Mononuclear cell (primary cell): ENCODE data around the gene GDAP2. TPM values are rescaled to one million over a fixed set of nuclear protein-coding genes. Genes with fewer than 3 reads are reported as not detected.
"Not testable (repeated sequence)": the region's sequence is repeated elsewhere in the genome, so short reads cannot be mapped to it uniquely, and the experiment has no call there.

ENCODE experiments used
- H3K27me3 ChIP-seq: 2 replicates; pipeline ENCODE4 v1.6.0; 2011; ENCODE audit warnings: low read length, control low read depth; ENCODE audit not compliant: insufficient read depth
- H3K4me1 ChIP-seq: 2 replicates; pipeline ENCODE4 v1.5.1; 2011; ENCODE audit warnings: mild to moderate bottlenecking, low read length, control low read depth; ENCODE audit not compliant: insufficient read depth
- H3K4me3 ChIP-seq: 2 replicates; pipeline ENCODE4 v1.5.1; 2011; ENCODE audit warnings: mild to moderate bottlenecking, low read length, moderate library complexity
- H3K9me3 ChIP-seq: 2 replicates; pipeline ENCODE4 v1.5.1; 2011; ENCODE audit warnings: low read depth, mild to moderate bottlenecking, control low read depth, low read length
- total RNA-seq: library from RNA; depleted of rRNA; stranded (reverse); fragments of >200 nt; gene quantifications from one replicate; pipeline ENCODE4 v1.2.3, GENCODE V29; 2012

Gene GDAP2
- total RNA-seq, 1 donor: 27.8 TPM

DNA sequence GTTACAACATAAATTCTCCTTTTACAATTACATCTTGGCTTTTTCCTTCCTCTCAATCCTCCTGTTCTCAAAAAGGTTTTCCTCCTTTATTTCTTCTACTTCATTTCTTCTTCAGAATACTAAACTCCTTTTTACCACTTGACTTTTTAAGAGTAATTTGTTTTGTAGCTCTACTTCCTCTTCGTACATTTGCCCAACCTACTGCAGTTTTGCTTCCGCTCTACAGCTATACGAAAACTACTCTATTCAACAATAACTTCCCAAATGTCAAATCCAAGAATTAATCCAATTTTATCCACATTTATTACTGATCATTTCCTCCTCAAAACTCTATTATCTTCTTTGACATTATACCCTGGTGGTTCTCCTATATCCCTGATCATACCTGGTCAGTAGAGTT is 3.4 kb downstream of the GDAP2 start:
- Histone ChIP-seq H3K4me3 (no peak overlapping the region), H3K9me3 (no peaks in the 10 kb centered on the region), H3K4me1 (peaks cover 34% of the 10 kb centered on the region), H3K27me3 (no peaks in the 10 kb centered on the region)

DNA sequence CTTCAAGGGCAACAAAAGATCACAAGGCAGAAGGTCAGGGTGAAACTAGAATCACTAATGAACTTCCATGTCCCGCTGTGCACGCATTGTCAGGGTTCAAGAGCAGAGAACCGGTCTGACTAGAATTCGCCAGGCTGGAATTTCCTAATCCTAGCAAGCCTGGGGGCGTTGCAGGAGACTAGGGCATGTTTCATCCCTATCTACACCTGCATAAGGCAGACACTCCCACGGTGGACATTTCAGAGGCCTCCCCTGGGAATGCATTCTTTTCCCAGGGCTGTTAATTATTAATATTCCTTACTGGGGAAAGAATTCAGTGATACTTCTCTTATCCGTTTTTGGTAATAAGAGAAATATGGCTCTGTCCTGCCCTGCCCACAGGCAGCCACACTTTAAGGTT is 6.7 kb downstream of the GDAP2 start:
- not testable (repeated sequence) for H3K27me3 ChIP-seq, H3K4me3 ChIP-seq, H3K9me3 ChIP-seq
- H3K4me1 ChIP-seq: peaks cover 13% of the 10 kb centered on the region

DNA sequence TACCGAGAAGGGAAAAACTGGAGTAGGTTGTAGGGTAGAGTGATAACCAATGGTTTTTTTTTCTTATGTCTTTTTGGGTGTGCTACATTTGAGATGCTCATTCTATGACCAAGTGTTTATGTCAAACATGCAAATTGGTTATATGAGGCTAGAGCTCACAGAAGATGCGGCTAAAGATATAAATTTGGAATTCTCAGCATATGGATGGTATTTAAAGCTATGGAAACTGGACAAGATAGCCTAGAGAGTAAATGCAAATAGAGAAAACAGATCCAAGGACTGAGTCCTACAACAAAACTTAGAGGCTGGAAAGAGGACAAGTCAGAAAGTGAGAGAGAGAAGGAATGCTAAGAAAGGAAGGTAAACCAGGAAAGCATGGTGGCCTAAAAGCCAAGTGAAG is 7.4 kb downstream of the GDAP2 start:
- H3K4me1 ChIP-seq: peaks cover 13% of the 10 kb centered on the region

DNA sequence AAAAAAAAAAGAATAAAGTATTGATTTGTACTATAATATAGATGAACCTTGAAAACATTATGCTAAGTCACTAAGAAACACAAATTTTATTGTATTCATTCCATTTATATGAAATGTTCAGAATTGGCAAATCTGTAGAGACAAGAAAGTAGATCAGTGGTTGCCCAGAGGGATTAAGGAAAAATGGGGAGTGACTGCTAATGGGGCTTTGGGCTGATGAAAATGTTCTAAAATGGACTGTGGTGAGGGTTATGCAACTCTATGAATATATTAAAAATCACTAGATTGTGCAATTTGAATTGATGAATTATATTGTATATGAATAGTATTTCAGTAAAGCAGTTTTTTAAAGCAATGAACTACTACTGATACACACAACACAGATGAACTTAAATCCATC is 10.0 kb downstream of the GDAP2 start:
- no peaks in the 10 kb centered on the region for H3K9me3 ChIP-seq
- no peaks in the 10 kb centered on the region for H3K27me3 ChIP-seq
- no peaks in the 10 kb centered on the region for H3K4me1 ChIP-seq

More for the DNA sequence above, 7.4 kb downstream of the GDAP2 start:
- Histone ChIP-seq H3K9me3 (no peaks in the 10 kb centered on the region), H3K4me3 (no peak overlapping the region), H3K27me3 (no peaks in the 10 kb centered on the region)

DNA sequence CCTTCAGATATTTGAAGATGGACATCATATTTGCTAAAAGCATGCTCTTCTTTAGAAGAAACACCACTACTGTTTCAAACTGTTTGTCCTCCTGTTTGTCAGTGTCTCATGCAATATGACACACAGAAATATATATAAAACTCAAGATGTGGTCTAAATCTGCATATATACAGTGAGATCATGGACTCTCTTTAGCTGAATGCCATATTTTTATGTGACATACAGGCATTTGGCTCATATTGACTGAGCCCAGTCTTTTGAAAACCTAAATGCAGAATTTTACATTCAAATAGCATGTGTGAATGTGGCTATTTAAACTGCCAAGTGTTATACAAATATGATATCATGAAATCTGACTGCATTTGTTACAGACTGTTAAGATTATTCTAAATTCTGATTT is 18.4 kb downstream of the GDAP2 start:
- Histone ChIP-seq H3K4me3 (no peak overlapping the region), H3K9me3 (no peaks in the 10 kb centered on the region), H3K27me3 (no peaks in the 10 kb centered on the region), H3K4me1 (no peaks in the 10 kb centered on the region)

More for the DNA sequence above, 10.0 kb downstream of the GDAP2 start:
- H3K4me3 ChIP-seq: no peak overlapping the region

DNA sequence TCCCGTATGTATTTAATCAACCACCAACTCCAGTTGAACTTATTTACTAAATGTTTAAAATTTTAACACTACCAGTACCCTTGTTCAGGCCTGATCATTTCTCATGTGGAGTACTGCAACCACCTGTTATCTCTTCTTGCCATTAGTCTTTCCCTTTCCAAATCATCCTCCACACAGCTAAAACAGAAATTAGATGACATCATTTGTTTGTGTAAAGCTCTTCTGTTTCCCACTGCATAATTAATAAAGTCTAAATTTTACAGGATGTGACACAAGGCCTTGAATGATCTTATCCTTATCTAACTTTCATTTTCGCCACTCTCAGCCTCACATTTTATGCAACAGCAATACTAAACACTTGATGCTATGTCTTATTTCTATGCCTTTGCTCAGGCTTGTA is 24.4 kb downstream of the GDAP2 start:
- Histone ChIP-seq H3K27me3 (no peaks in the 10 kb centered on the region), H3K9me3 (no peaks in the 10 kb centered on the region), H3K4me1 (no peaks in the 10 kb centered on the region), H3K4me3 (no peak overlapping the region)

DNA sequence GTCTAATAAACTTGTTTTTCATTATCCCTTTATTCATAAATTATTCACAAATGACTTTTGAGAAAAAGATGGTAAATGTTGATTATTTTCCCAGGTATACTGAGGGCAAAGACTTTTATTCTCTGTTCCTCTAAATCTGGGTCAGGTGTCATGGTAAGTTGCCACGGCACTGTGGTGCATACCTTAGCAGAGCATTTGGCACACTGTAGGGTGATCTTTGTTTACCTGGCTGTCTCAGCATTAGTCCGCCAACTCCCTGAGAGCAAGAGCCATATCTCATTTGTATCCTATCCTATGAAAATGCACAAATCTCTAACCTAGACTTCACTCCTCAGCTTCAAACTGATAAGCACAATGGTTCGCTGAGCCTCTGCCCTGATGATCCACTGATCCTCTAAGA is 24.9 kb downstream of the GDAP2 start:
- Histone ChIP-seq H3K9me3 (no peaks in the 10 kb centered on the region), H3K27me3 (no peaks in the 10 kb centered on the region), H3K4me1 (no peaks in the 10 kb centered on the region), H3K4me3 (no peak overlapping the region)

DNA sequence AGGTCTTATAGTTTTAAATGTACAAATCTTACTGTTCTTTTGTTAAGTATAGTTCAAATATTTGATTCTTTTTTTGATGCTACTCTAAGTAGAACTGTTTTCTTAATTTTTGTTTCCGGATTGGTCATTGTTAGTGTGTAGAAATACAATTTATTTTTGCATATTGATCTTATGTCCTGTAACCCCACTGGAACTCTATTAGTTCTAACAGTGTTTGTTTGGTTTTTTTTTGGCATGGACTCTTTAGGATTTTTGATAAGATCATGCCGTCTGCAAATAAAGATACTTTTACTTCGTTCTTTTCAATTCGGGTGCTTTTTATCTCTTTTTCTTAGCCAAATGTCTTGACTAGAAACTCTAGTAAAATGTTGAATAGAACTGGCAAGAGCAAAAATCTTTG is 26.5 kb downstream of the GDAP2 start:
- H3K4me1 ChIP-seq: no peaks in the 10 kb centered on the region
- no peak overlapping the region for H3K4me3 ChIP-seq
- H3K27me3 ChIP-seq: no peaks in the 10 kb centered on the region
- no peaks in the 10 kb centered on the region for H3K9me3 ChIP-seq

DNA sequence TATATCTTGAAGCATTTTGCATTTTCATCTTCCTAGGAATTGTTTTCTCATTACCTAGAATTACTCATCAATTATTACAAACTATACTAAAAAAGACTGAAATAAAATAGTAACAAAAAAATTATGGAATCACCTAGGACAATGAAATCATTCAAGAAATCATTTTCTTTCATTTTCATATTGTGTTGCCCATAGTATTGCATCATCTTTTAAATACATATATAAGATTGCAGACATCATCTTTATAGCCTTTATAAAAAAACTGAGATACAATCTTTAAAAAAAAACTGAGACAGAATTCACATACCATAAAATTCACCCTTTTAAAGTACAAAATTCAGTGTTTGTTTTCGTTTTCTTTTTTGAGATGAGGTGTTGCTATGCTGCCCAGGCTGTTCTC is 29.6 kb downstream of the GDAP2 start:
- no peaks in the 10 kb centered on the region for H3K9me3 ChIP-seq
- no peak overlapping the region for H3K4me3 ChIP-seq
- no peaks in the 10 kb centered on the region for H3K4me1 ChIP-seq
- H3K27me3 ChIP-seq: no peaks in the 10 kb centered on the region

DNA sequence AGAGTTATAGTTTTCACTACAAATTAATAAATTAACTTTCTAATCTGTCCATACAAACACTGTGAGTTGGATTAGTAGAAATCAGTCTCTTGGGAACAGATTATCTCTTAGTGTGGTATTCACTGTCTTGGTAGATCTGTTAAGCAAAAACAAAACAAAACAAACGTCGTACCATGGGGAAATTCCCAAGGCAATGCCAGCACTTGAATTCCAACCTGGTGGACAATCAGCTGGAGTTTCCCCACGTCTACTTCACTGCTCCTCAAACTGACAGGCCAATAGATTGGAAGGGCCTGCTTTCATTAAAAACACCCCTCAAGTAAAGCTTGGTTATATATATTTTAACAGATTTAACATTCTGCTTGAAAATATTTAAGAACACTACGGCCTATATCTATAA is 31.9 kb downstream of the GDAP2 start:
- Histone ChIP-seq H3K9me3 (no peaks in the 10 kb centered on the region), H3K27me3 (no peaks in the 10 kb centered on the region), H3K4me1 (no peaks in the 10 kb centered on the region), H3K4me3 (no peak overlapping the region)

DNA sequence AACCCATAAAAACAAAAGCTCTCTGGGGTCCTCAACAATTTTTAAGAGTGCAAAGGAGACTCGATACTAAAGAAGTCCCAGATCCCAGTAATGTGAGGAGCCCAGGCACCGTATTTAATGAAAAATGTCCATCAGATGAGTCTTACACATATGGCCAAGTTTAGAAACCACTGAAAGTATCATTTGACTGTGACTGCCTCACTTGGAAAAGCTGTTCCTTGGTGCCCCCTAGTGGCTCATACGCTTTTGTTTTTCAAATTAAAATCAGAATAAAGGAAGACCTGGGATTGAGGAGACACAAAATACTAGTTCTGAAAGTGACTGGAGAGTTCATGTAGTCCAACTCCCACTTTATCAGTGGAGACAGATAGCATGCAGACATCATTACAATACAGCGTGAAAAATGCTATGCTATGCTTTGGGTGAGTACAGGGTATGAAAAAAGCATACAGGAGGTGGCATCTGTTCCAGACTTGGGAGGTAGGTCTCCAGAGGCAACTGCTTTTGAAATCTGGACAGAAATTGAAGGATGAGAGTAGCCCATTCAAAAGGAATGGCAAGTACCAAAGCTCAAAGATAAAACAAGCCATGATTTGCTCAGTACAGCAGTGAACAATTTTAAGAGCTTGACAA is 33.8 kb downstream of the GDAP2 start:
- Histone ChIP-seq H3K4me1 (no peaks in the 10 kb centered on the region), H3K4me3 (no peak overlapping the region), H3K9me3 (no peaks in the 10 kb centered on the region), H3K27me3 (no peaks in the 10 kb centered on the region)

DNA sequence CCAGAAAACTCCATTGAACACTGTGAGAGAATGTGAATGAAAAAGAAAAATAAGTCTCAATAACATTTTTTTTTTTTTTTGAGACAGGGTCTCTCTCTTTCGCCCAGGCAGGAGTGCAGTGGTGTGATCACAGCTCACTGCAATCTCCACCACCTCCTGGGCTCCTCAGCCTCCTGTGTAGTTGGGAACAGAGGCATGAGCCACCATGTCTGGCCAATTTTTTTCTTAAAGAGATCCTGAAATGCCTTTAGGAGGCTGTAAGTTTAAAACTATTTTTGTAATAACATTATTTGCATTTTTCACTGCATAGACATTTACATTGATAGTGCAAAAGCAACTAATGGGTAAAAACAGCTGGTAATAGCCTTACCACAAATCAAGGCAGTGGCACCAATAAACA is 35.3 kb downstream of the GDAP2 start:
- H3K4me1 ChIP-seq: no peaks in the 10 kb centered on the region
- no peaks in the 10 kb centered on the region for H3K27me3 ChIP-seq
- H3K9me3 ChIP-seq: no peaks in the 10 kb centered on the region
- H3K4me3 ChIP-seq: no peak overlapping the region

DNA sequence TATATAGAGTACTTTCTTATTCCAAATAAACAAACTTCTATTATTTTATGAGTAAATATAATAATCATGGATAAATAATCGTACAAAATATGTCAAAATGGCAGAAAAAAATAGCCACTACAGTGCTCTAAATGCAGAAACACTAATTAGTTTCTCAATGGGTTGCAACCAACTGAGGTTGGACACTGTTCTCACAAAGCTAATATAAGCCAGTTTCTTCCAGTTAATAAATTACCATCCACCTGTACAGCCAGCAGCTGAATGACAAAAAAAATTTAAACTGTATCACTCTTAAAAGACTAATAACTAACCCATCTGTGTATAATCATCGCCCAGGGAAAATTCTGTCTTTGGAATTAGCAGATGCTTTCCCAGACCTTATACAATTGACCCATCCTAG is 36.9 kb downstream of the GDAP2 start:
- Histone ChIP-seq H3K4me3 (no peak overlapping the region), H3K4me1 (no peaks in the 10 kb centered on the region), H3K27me3 (no peaks in the 10 kb centered on the region), H3K9me3 (no peaks in the 10 kb centered on the region)

DNA sequence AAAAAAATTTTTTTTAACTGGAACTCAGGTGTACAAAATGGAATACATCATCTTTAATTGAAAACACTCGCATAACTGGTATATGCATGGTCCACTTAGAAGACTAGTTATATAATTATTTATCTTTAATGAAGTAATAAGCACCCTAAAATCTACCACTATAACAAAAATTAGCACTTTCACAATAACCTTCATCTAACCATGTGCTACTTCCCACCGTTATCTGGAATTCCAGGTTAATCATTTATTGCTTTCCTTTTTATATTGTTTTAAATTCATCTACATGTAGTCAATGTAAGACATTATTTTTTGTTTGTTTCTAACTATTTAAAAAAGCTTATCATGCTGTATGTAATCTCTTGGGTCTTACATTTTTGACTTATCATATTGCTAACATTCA is 39.0 kb downstream of the GDAP2 start:
- no peaks in the 10 kb centered on the region for H3K9me3 ChIP-seq
- H3K4me1 ChIP-seq: no peaks in the 10 kb centered on the region
- no peaks in the 10 kb centered on the region for H3K27me3 ChIP-seq
- H3K4me3 ChIP-seq: no peak overlapping the region

DNA sequence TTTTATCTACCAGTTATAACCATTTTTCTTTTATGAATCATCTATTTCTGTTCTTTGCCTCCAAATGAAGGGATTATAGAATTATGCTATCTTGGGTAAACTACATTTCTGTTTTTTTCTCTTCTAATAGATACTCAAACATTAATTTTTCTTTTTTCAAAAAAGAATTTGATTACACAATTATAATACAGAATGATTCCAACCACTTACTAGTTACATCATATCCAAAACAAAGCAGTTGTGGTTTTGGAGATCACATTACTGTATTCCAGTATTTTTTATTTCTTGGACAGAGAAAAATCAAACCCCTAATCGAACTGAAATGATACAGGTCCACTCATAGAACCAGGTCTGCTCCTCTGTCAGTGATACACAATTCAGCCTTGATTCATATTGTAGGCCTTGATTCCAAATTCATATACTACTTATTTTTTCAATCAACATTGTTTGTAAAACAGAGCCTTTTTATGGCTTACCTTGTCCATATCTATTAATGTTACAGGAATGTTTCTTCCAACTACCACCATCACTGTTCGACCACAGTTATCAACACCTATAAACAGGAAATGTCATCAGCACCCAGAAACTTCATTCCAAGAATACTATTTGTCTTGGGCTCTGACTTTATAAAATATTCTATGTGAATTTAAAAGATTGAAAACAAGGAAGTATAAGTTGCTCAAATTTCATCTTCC is 43.2 kb downstream of the GDAP2 start:
- Histone ChIP-seq H3K27me3 (no peaks in the 10 kb centered on the region), H3K9me3 (no peaks in the 10 kb centered on the region), H3K4me3 (no peak overlapping the region), H3K4me1 (no peaks in the 10 kb centered on the region)

DNA sequence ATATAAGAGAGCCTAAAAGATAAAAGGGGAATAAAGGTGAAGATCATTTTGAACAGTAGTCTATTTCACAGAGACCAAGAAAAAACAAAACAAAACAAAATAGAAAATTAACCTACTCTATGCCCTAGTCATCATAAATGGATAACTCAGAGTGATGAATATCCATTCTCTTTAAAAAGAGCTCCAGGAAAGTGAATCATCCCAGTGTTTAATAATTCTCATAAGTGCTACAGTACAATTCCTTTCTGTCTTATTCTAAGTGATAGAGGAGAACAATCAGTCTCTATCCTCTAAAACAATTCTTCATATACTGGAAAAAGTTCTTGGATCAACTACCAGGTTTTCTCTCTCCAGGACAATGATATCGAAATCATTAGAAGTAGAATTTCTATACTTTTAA is 45.8 kb downstream of the GDAP2 start:
- no peaks in the 10 kb centered on the region for H3K9me3 ChIP-seq
- no peaks in the 10 kb centered on the region for H3K27me3 ChIP-seq

More for the DNA sequence above, 45.8 kb downstream of the GDAP2 start:
- Histone ChIP-seq H3K4me1 (no peaks in the 10 kb centered on the region), H3K4me3 (no peak overlapping the region)
